Suprapubic skin (tissue), 4 donors: ENCODE results near the gene EHD4.

Experiments used
- CTCF ChIP-seq, 2 donors: fragments of 200-600 bp in 1 of 2; fragments of 450-650 bp in 1 of 2; sonication (generic) in 1 of 2; IDR thresholded peaks; one replicate each; pipeline ENCODE4 v1.5.1; 2016 to 2019; ENCODE audit warnings: antibody characterized with exemption in 2 of 2, mild to moderate bottlenecking in 1 of 2, moderate library complexity in 1 of 2
- POLR2A ChIP-seq, 2 donors: fragments of 450-650 bp; IDR thresholded peaks; one replicate each; pipeline ENCODE4 v1.6.1; 2017; ENCODE audit warnings: antibody characterized with exemption in 2 of 2, mild to moderate bottlenecking in 2 of 2, moderate library complexity in 2 of 2
- POLR2AphosphoS5 ChIP-seq, 3 donors: sonication (generic); formaldehyde crosslinking; IDR thresholded peaks; one replicate each; pipeline ENCODE4 v1.6.1; 2017; ENCODE audit warnings: antibody characterized with exemption in 3 of 3

- TF ChIP-seq CTCF (IDR thresholded peaks at IDR 0.05) (no peak), POLR2A (IDR thresholded peaks at IDR 0.05) (no peak), POLR2AphosphoS5 (IDR thresholded peaks at IDR 0.05) (no peak)
Observed at GRCh38 chr15:41866263-41866703, 106.1 kb downstream of the EHD4 start.
